Stimulated activated CD4-positive, alpha-beta T cell treated with anti-CD3 and anti-CD28 coated beads, Interleukin-2, amount 100 ng/mL, for 24 hours (primary cell): ENCODE data around the gene ASCC2.

ENCODE experiments used
- DNase-seq, 2 donors: peaks; one replicate each; pipeline ENCODE4 v3.0.0-alpha.2; 2020

The ASCC2 gene

DNA sequence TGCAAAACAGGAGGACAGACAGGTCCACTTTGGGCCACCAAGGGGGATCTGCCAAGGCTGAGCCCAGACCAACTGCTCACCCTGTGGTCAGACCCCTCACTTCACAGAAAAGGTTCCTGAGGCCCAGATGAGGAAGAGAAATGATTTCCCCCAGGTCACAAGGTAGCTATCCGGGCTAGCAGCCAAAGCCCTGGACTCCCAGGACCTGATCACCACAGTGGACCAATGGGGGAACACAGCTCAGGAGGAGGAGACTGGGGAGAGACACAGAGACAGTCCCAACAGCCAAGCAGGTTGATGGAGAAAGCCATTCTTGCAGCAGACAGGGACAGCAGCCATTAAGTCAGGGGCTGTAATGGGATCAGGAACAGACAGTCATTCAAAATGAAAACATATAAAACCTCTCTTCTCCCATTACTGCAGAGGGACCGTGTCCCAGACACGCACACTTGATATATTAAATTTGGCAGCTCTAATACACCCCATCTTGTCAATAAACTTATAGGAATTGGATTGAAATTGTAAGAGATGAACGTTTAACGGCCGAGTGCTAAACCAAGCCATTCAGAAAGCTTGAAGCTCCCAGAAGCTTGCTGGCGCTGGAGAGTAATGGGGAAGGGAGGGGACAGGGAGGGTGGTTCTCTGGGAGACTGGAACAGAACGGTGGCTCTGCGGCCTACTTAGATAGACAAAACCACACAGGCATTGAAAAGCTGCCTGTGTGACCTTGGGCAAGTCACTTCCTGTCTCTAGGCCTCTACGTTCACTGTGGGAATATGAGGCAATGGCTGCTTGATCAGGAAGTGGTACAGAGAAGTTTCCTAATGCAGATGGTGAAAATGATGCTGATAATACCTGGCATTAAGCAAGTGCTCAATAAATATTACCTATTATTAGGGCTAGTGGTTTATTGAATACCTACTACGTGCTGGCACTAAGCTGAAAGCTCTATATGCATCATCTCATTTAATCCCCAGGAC, 87.2 kb downstream of the ASCC2 start:
- no peak for DNase-seq

DNA sequence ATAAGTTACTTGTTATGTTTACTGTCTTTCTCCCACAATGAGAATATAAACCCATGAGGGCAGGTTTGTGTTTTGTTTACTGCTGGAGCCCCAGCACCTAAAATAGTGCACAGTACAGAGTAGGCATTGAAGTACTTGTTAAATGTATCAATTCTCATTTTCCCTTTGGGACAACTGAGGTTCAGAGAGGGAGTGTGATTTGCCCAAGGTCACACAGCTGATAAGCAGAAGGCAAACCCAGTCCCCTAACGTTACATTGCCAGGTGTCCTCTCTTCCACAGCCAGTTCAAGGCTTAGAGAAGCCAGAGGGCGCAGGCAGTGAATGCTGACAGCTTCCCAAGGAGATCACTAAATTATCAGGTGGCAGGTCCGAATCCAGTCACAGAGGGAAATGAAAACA, 88.0 kb downstream of the ASCC2 start:
- no peak for DNase-seq

DNA sequence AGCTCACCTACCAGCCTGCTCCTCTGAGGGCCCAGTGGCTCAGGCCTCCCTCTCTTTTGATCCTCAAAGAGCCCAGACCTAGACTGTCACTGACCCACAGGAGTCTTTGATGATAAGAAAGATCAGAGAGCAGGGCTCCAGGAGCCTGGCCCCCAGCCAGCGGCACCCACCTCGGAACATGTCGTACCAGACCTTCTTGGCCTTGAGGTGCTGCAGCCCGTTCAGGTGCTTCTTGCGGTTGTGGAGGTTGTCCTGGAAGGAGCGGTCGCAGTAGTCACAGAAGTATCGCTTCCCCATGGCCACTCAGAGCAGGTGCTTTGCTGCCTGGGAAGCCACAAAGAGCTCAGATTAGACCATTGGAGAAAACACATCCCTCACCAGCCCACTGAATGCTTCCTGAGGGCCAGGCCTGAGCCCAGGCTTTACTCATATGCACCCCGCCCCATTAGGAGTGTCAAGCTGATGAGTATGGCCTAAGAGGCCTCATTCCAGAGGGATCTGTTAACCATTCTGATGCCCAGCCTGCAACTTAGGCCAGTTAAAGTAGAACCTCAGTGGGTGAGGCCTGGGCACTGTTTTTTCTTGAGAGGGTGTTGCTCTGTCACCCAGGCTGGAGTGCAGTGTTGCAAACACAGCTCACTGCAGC, 89.7 kb downstream of the ASCC2 start:
- no peak for DNase-seq

DNA sequence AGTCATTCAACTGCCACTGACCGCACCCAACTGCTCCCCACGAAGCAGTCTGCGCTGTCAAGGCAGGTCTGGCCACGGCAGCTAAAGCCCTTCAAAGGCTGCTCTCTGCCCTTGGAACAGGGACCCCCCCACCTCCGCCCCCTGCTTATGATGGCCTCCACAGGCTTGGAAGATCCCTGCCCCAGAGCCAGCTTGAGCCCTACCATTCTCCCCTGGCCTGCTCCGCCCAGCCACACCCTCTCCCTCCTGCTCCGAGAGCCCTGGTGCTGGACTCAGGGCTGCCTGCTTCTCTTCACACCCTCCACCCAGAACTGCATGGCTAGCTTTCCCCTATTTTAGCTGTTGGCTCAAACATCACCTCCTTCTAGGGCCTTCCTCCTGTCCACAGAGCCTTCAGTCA, 90.2 kb downstream of the ASCC2 start:
- no peak for DNase-seq

DNA sequence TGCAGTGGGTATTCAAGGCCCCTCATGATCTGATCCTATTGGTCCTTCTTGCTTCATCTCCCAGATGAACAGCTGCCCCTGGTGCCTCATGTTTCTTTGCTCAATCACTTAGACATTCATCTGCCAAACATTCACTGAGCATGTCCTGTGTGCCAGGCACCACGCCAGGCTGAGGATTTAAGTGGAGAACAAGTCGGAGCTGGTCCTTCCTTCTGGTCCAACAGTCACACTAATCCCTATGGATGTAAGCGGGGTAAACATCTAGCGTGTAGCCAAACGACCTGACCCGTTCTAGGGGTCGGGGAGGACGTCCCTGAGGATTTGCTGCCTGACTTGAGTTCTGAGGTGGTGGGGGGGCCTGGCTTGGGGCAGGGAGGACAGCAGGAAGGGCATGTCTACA, 93.2 kb downstream of the ASCC2 start:
- no peak for DNase-seq

DNA sequence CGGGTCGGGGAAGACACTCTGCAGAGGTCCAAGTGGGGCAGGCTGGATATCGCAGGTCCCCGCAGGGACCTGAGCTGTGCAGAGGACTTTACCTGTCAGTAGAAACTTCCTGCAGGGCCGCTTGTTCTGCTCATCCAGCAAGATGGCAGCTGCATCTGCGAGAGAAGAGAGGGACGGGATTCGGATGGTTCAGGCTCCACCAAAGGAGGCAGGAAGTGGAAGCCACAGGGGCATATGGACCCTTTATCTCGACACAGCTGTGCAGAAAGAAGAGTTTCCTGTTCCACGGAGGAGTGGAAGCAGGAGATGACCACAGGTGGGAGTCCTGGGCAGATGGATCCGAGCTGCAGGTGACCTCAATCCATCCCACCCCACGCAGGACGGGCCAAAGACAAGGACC, 95.7 kb downstream of the ASCC2 start:
- no peak for DNase-seq

DNA sequence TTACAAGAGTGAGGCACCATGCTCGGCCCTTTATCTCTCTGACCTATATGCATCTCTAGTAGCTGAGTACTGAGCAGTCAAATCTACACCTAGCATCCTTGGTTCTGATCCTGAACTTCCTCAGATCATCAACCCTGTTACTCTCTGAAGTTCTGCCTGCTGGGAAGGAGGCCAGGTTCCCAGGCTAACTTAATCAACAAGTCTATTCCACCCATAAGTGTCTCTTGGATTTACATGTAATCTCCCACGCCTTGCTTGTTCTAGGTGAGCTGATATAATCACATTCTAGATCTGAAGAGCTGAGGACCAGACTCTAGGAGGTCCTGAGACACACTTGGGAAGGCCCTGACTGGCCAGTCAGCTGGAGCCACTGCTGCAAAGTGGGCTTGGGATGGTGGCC, 96.1 kb downstream of the ASCC2 start:
- no peak for DNase-seq

DNA sequence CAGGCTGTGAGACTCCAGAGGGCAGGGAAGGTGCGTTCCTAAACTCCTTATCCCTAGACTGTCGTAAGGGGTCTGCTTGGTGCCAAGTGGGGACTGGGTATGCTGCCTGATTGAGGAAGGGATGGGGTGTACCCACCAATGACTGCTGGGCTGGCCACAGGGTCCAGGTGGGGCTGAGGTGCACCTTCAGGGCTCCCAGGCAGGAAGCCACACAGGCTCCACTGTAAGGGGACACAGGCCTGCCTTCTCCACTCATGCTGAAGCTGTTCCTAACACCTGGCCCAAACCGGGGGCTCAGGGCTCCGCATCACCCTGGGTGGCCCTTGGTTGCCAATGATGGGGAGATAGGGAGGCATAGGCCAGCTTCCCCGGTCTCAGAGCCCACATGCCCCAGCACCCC, 97.9 kb downstream of the ASCC2 start:
- DNase-seq = no peak

DNA sequence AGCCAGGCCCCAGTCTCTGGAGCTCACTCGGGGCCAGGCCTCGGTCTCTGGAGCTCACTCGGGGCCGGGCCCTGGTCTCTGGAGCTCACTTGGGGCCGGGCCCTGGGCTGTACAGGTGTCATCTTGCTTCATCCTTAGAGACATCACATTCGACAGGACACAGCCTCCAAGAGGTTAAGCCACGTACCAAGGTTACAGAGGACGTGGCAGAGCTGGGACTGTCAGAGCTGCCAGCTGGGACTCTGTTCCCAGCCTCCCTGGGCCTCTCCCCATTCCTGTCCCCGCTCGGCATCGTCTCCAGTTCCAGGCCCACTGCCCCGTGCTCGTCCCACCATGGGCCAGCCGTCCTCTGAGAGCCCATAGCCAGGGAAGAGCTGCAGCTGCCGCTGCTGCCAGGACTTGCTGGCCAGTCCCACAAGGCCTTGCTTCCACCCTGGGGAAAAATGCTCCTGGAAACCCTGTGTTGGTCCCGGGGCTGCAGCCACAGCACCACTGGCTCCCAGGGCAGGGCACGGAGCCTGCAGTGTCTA, 98.7 kb downstream of the ASCC2 start:
- DNase-seq = no peak
